Right atrium auricular region (tissue), 2 donors: ENCODE data around the gene TCIRG1. TPM values are rescaled to one million over a fixed set of nuclear protein-coding genes. Genes with fewer than 3 reads are reported as not detected.

ENCODE experiments used
- DNase-seq: peaks from one replicate; pipeline ENCODE4 v3.0.0-alpha.2; 2019; ENCODE audit warnings: low spot score
- H3K27ac ChIP-seq, 2 donors: fragments of 200-600 bp; sonication (generic); 1 replicate in 1 of 2; 2 replicates in 1 of 2; pipeline ENCODE4 v1.5.1; 2016 to 2019
- H3K27me3 ChIP-seq, 2 donors: fragments of 200-600 bp; sonication (generic); one replicate each; pipeline versions ENCODE4 v1.5.1 to v1.6.0; 2017 to 2019
- H3K36me3 ChIP-seq: fragments of 200-600 bp; sonication (generic); one replicate; pipeline ENCODE4 v1.5.1; 2016
- H3K4me1 ChIP-seq, 2 donors: fragments of 200-600 bp; sonication (generic); one replicate each; pipeline versions ENCODE4 v1.5.1 to v1.6.0; 2017 to 2019
- H3K4me3 ChIP-seq, 2 donors: fragments of 200-600 bp; sonication (generic); 1 replicate in 1 of 2; 2 replicates in 1 of 2; pipeline ENCODE4 v1.5.1; 2017 to 2019; ENCODE audit warnings: mild to moderate bottlenecking in 1 of 2, moderate library complexity in 1 of 2
- H3K9me3 ChIP-seq, 2 donors: fragments of 200-600 bp; sonication (generic); one replicate each; pipeline ENCODE4 v1.5.1; 2019
- total RNA-seq, 2 donors: library from RNA; depleted of rRNA; stranded (reverse); fragments of >200 nt; gene quantifications; one replicate each; pipeline ENCODE4 v1.1.0, GENCODE V29; 2016
- TF ChIP-seq, protein P1 (sequence below), 2 donors: fragments of 200-600 bp; sonication (generic); IDR thresholded peaks; one replicate each; pipeline ENCODE4 v1.5.1; 2019; ENCODE audit warnings: antibody characterized with exemption in 2 of 2

TCIRG1 gene
- total RNA-seq, 2 donors from 2014 or later, result 19.2 to 50.7 TPM

DNA sequence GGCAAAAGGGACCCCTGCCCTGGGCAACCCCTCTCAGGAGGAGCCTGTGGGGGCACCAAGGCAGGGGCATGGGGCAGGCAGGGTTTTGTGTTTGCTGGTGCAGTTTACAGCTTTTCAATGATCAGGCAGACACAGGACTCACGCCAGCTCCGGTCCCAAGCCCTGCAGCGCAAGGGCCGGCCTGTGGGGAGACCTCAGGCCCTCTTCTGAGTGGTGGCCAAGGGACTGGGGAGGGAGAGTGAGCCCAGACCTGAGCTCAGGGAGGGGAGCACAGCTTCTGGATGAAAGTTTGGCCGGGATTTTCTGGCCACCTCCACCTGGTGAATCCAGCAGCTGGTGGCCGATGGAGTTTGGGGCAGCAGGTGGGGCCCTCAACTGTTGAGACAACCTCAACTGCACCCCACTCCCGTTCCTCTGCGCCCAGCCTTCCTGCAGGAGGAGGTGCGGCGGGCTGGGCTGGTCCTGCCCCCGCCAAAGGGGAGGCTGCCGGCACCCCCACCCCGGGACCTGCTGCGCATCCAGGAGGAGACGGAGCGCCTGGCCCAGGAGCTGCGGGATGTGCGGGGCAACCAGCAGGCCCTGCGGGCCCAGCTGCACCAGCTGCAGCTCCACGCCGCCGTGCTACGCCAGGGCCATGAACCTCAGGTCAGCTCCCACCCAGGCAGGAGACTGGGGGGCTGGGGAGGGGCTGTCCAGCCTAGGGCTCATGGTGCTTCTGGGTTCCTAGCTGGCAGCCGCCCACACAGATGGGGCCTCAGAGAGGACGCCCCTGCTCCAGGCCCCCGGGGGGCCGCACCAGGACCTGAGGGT lies 3.6 kb downstream of the TCIRG1 start:
- Histone ChIP-seq H3K4me3 (no peak overlapping the region), H3K36me3 (peaks cover 7% of the 10 kb centered on the region), H3K27ac (no peak overlapping the region), H3K27me3 (no peaks in the 10 kb centered on the region), H3K4me1 (peaks cover 0 to 39% of the 10 kb centered on the region in 2 donors), H3K9me3 (no peaks in the 10 kb centered on the region)
- no peak for DNase-seq
- TF ChIP-seq, protein P1, sequence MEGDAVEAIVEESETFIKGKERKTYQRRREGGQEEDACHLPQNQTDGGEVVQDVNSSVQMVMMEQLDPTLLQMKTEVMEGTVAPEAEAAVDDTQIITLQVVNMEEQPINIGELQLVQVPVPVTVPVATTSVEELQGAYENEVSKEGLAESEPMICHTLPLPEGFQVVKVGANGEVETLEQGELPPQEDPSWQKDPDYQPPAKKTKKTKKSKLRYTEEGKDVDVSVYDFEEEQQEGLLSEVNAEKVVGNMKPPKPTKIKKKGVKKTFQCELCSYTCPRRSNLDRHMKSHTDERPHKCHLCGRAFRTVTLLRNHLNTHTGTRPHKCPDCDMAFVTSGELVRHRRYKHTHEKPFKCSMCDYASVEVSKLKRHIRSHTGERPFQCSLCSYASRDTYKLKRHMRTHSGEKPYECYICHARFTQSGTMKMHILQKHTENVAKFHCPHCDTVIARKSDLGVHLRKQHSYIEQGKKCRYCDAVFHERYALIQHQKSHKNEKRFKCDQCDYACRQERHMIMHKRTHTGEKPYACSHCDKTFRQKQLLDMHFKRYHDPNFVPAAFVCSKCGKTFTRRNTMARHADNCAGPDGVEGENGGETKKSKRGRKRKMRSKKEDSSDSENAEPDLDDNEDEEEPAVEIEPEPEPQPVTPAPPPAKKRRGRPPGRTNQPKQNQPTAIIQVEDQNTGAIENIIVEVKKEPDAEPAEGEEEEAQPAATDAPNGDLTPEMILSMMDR (IDR thresholded peaks at IDR 0.05), result no peak

GRCh38 chr11:68043029-68043348 lies 4.2 kb downstream of the TCIRG1 start:
- Histone ChIP-seq H3K36me3 (peaks cover 7% of the 10 kb centered on the region), H3K9me3 (no peaks in the 10 kb centered on the region), H3K27me3 (no peaks in the 10 kb centered on the region), H3K27ac (no peak overlapping the region), H3K4me3 (no peak overlapping the region), H3K4me1 (peaks cover 0 to 33% of the 10 kb centered on the region in 2 donors)
- TF ChIP-seq, protein P1 (IDR thresholded peaks at IDR 0.05), result no peak
- no peak for DNase-seq

DNA sequence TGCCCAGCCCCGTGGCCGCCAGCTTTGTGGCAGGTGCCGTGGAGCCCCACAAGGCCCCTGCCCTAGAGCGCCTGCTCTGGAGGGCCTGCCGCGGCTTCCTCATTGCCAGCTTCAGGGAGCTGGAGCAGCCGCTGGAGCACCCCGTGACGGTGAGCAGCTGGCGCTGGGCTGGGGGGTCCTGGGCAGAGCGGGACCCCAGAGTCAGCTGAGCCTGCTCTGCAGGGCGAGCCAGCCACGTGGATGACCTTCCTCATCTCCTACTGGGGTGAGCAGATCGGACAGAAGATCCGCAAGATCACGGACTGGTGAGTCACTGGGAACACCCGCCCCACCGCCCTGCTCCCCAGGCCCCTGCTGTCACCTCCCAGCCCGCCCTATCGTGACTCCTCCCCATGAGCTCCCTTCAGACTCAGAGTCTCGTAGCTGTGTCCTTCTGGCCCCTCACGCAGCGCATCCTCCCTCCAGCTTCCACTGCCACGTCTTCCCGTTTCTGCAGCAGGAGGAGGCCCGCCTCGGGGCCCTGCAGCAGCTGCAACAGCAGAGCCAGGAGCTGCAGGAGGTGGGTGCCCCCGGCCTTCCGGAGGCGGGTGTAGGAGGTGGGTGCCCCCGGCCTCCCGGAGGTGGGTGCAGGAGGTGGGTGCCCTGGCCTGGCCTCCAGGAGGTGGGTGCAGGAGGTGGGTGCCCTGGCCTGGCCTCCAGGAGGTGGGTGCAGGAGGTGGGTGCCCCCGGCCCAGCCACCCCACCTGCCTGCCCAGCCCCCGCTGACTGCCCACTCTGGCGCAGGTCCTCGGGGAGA lies 4.7 kb downstream of the TCIRG1 start:
- no peak overlapping the region for H3K27ac ChIP-seq
- TF ChIP-seq, protein P1 (IDR thresholded peaks at IDR 0.05), result no peak
- no peak for DNase-seq

DNA sequence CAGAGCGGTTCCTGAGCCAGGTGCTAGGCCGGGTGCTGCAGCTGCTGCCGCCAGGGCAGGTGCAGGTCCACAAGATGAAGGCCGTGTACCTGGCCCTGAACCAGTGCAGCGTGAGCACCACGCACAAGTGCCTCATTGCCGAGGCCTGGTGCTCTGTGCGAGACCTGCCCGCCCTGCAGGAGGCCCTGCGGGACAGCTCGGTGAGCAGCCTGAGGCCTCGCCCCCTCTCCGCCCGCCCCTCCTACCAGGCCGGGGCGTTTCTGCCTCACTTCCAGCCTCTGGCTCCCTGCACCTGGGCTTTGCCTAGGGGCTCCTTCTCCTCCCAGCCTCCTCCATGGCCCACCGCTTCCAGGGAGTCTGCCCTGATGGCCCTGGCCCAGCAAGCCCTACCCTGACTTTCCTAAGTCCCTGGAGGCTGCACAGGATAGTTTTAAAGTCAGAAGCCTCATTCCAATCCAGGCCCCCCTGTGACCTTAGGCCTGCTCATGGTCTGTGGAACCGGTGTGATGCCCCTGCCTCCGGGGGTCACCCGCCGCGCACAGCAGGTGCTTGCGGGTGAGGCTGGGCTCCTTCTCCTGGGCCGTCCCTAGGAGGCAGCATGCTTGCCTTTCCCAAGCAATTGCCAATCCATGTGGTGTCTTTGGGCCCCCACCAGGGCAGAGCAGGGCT lies 5.5 kb downstream of the TCIRG1 start:
- DNase-seq, result no peak
- TF ChIP-seq, protein P1 (IDR thresholded peaks at IDR 0.05), result no peak
- H3K27me3 ChIP-seq, result no peaks in the 10 kb centered on the region
- no peak overlapping the region for H3K4me3 ChIP-seq
- no peak overlapping the region for H3K27ac ChIP-seq
- no peaks in the 10 kb centered on the region for H3K9me3 ChIP-seq
- peaks cover 10% of the 10 kb centered on the region for H3K36me3 ChIP-seq
- peaks cover 0 to 20% of the 10 kb centered on the region in 2 donors for H3K4me1 ChIP-seq

More for the DNA sequence above, 4.7 kb downstream of the TCIRG1 start:
- no peaks in the 10 kb centered on the region for H3K27me3 ChIP-seq
- H3K4me1 ChIP-seq, result peaks cover 0 to 28% of the 10 kb centered on the region in 2 donors
- H3K4me3 ChIP-seq, result no peak overlapping the region
- no peaks in the 10 kb centered on the region for H3K9me3 ChIP-seq
- H3K36me3 ChIP-seq, result peaks cover 7% of the 10 kb centered on the region

DNA sequence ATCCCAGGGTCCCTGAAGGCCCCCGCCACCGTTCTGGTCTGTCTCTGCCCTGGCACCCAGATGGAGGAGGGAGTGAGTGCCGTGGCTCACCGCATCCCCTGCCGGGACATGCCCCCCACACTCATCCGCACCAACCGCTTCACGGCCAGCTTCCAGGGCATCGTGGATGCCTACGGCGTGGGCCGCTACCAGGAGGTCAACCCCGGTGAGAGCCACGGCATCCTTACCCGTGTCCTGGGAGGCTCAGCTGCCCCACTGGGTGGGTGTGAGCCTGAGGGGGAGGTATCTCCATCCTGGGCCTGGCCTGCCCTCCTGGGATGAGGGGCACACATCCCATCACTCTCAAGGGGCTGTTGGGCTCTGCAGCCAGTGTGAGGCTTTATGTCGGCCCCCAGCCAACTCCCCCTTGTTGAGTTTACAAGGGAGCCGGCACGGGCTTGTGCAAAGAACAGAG lies 6.1 kb downstream of the TCIRG1 start:
- no peak for DNase-seq

More for the DNA sequence above, 6.1 kb downstream of the TCIRG1 start:
- Histone ChIP-seq H3K9me3 (no peaks in the 10 kb centered on the region), H3K27ac (no peak overlapping the region), H3K36me3 (peaks cover 13% of the 10 kb centered on the region), H3K4me3 (no peak overlapping the region), H3K4me1 (peaks cover 0 to 14% of the 10 kb centered on the region in 2 donors), H3K27me3 (no peaks in the 10 kb centered on the region)
- TF ChIP-seq, protein P1 (IDR thresholded peaks at IDR 0.05), result no peak
